HG03280 (cell line): ENCODE results near the gene GREB1.

Source experiments
- ATAC-seq: cut with Tn5 transposase; IDR thresholded peaks from one replicate; pipeline ENCODE4 v1.9.1; 2021; ENCODE audit warnings: mild to moderate bottlenecking, moderate library complexity; ENCODE audit not compliant: unreplicated experiment

The GREB1 gene

GRCh38 chr2:11559066-11559785 is 25.4 kb downstream of the GREB1 start:
- ATAC-seq: no peak

- no peak for ATAC-seq
Observed at GRCh38 chr2:11559786-11560155, 25.9 kb downstream of the GREB1 start.

GRCh38 chr2:11560806-11561205 is 27.0 kb downstream of the GREB1 start:
- ATAC-seq: no peak

- ATAC-seq: no peak
Observed at GRCh38 chr2:11562011-11562410, 28.2 kb downstream of the GREB1 start.

- ATAC-seq: no peak
Observed at GRCh38 chr2:11562476-11562875, 28.6 kb downstream of the GREB1 start.

GRCh38 chr2:11563784-11564666 is 30.2 kb downstream of the GREB1 start:
- ATAC-seq: no peak

GRCh38 chr2:11564816-11565567 is 31.1 kb downstream of the GREB1 start:
- no peak for ATAC-seq

- no peak for ATAC-seq
Observed at GRCh38 chr2:11566383-11566782, 32.5 kb downstream of the GREB1 start.

- ATAC-seq: no peak
Observed at GRCh38 chr2:11567631-11568031, 33.8 kb downstream of the GREB1 start.

GRCh38 chr2:11568436-11568835 is 34.6 kb downstream of the GREB1 start:
- ATAC-seq: no peak

- ATAC-seq: no peak
Observed at GRCh38 chr2:11569636-11570035, 35.8 kb downstream of the GREB1 start.

GRCh38 chr2:11571170-11571569 is 37.3 kb downstream of the GREB1 start:
- no peak for ATAC-seq

GRCh38 chr2:11572996-11573395 is 39.2 kb downstream of the GREB1 start:
- no peak for ATAC-seq

- no peak for ATAC-seq
Observed at GRCh38 chr2:11573418-11574175, 39.8 kb downstream of the GREB1 start.

- ATAC-seq: no peak
Observed at GRCh38 chr2:11574176-11575046, 40.6 kb downstream of the GREB1 start.

GRCh38 chr2:11576398-11576797 is 42.6 kb downstream of the GREB1 start:
- ATAC-seq: no peak

GRCh38 chr2:11577101-11577883 is 43.4 kb downstream of the GREB1 start:
- ATAC-seq: no peak

- ATAC-seq: no peak
Observed at GRCh38 chr2:11578081-11578948, 44.5 kb downstream of the GREB1 start.
